ENCODE results near the gene RARG.

Gene RARG

GRCh38 chr12:53215497-53215896, 16.5 kb downstream of the RARG start:
- Histone ChIP-seq H3K27ac (ENCODE audit: low read depth, low read length, severe bottlenecking) (no peak overlapping the region), H3K36me3 (ENCODE audit: control insufficient read depth, insufficient read depth, low read length) (peaks cover 36% of the 10 kb centered on the region), H3K4me3 (ENCODE audit: extremely low read depth, insufficient read depth, low read length, poor library complexity, severe bottlenecking) (no peak overlapping the region), H3K4me1 (ENCODE audit: control insufficient read depth, insufficient read depth, low read length, poor library complexity, severe bottlenecking) (peaks cover 44% of the 10 kb centered on the region), H3K9me3 (ENCODE audit: control insufficient read depth, low read length) (no peaks in the 10 kb centered on the region)
- WGBS, 2 experiments (ENCODE audit: insufficient coverage in 2 of 2), result 90 to 100% methylated on average over 2 to 4 of the region's 8 CpGs

GRCh38 chr12:53214687-53215455, 17.1 kb downstream of the RARG start:
- 70 to 91% methylated on average over 9 to 11 of the region's 12 CpGs for WGBS, 2 experiments (ENCODE audit: insufficient coverage in 2 of 2)
- H3K36me3 ChIP-seq (ENCODE audit: control insufficient read depth, insufficient read depth, low read length), result peaks cover 40% of the 10 kb centered on the region
- no peaks in the 10 kb centered on the region for H3K9me3 ChIP-seq (ENCODE audit: control insufficient read depth, low read length)
- no peak overlapping the region for H3K4me3 ChIP-seq (ENCODE audit: extremely low read depth, insufficient read depth, low read length, poor library complexity, severe bottlenecking)
- no peak overlapping the region for H3K27ac ChIP-seq (ENCODE audit: low read depth, low read length, severe bottlenecking)
- peaks cover 44% of the 10 kb centered on the region for H3K4me1 ChIP-seq (ENCODE audit: control insufficient read depth, insufficient read depth, low read length, poor library complexity, severe bottlenecking)

- 88 to 97% methylated on average over 5 of the region's 5 CpGs for WGBS, 2 experiments (ENCODE audit: insufficient coverage in 2 of 2)
- Histone ChIP-seq H3K36me3 (ENCODE audit: control insufficient read depth, insufficient read depth, low read length) (peaks cover 40% of the 10 kb centered on the region), H3K9me3 (ENCODE audit: control insufficient read depth, low read length) (no peaks in the 10 kb centered on the region), H3K4me1 (ENCODE audit: control insufficient read depth, insufficient read depth, low read length, poor library complexity, severe bottlenecking) (peaks cover 44% of the 10 kb centered on the region), H3K27ac (ENCODE audit: low read depth, low read length, severe bottlenecking) (no peak overlapping the region), H3K4me3 (ENCODE audit: extremely low read depth, insufficient read depth, low read length, poor library complexity, severe bottlenecking) (no peak overlapping the region)
Observed at GRCh38 chr12:53214221-53214620, 17.8 kb downstream of the RARG start.

GRCh38 chr12:53213348-53213747, 18.7 kb downstream of the RARG start:
- H3K27ac ChIP-seq (ENCODE audit: low read depth, low read length, severe bottlenecking), result no peak overlapping the region
- peaks cover 41% of the 10 kb centered on the region for H3K4me1 ChIP-seq (ENCODE audit: control insufficient read depth, insufficient read depth, low read length, poor library complexity, severe bottlenecking)
- WGBS, 2 experiments (ENCODE audit: insufficient coverage in 2 of 2), result 9 to 11% methylated on average over 11 to 13 of the region's 14 CpGs
- H3K9me3 ChIP-seq (ENCODE audit: control insufficient read depth, low read length), result no peaks in the 10 kb centered on the region
- H3K36me3 ChIP-seq (ENCODE audit: control insufficient read depth, insufficient read depth, low read length), result peaks cover 40% of the 10 kb centered on the region
- no peak overlapping the region for H3K4me3 ChIP-seq (ENCODE audit: extremely low read depth, insufficient read depth, low read length, poor library complexity, severe bottlenecking)

GRCh38 chr12:53212931-53213330, 19.1 kb downstream of the RARG start:
- H3K27ac ChIP-seq (ENCODE audit: low read depth, low read length, severe bottlenecking), result no peak overlapping the region
- 56 to 63% methylated on average over 4 to 12 of the region's 12 CpGs for WGBS, 2 experiments (ENCODE audit: insufficient coverage in 2 of 2)
- H3K4me1 ChIP-seq (ENCODE audit: control insufficient read depth, insufficient read depth, low read length, poor library complexity, severe bottlenecking), result peaks cover 37% of the 10 kb centered on the region
- H3K36me3 ChIP-seq (ENCODE audit: control insufficient read depth, insufficient read depth, low read length), result peaks cover 40% of the 10 kb centered on the region
- H3K9me3 ChIP-seq (ENCODE audit: control insufficient read depth, low read length), result no peaks in the 10 kb centered on the region
- H3K4me3 ChIP-seq (ENCODE audit: extremely low read depth, insufficient read depth, low read length, poor library complexity, severe bottlenecking), result no peak overlapping the region

GRCh38 chr12:53211476-53212381, 20.3 kb downstream of the RARG start:
- no peaks in the 10 kb centered on the region for H3K9me3 ChIP-seq (ENCODE audit: control insufficient read depth, low read length)
- 85 to 89% methylated on average over 8 of the region's 13 CpGs for WGBS, 2 experiments (ENCODE audit: insufficient coverage in 2 of 2)
- H3K36me3 ChIP-seq (ENCODE audit: control insufficient read depth, insufficient read depth, low read length), result peaks cover 40% of the 10 kb centered on the region
- no peak overlapping the region for H3K4me3 ChIP-seq (ENCODE audit: extremely low read depth, insufficient read depth, low read length, poor library complexity, severe bottlenecking)
- no peak overlapping the region for H3K27ac ChIP-seq (ENCODE audit: low read depth, low read length, severe bottlenecking)
- peaks cover 29% of the 10 kb centered on the region for H3K4me1 ChIP-seq (ENCODE audit: control insufficient read depth, insufficient read depth, low read length, poor library complexity, severe bottlenecking)

GRCh38 chr12:53210843-53211242, 21.2 kb downstream of the RARG start:
- Histone ChIP-seq H3K36me3 (ENCODE audit: control insufficient read depth, insufficient read depth, low read length) (peaks cover 40% of the 10 kb centered on the region), H3K27ac (ENCODE audit: low read depth, low read length, severe bottlenecking) (no peak overlapping the region), H3K4me1 (ENCODE audit: control insufficient read depth, insufficient read depth, low read length, poor library complexity, severe bottlenecking) (peaks cover 22% of the 10 kb centered on the region), H3K4me3 (ENCODE audit: extremely low read depth, insufficient read depth, low read length, poor library complexity, severe bottlenecking) (no peak overlapping the region), H3K9me3 (ENCODE audit: control insufficient read depth, low read length) (no peaks in the 10 kb centered on the region)
- WGBS, 2 experiments (ENCODE audit: insufficient coverage in 2 of 2), result 92 to 97% methylated on average over 2 to 3 of the region's 4 CpGs

- H3K27ac ChIP-seq (ENCODE audit: low read depth, low read length, severe bottlenecking), result no peak overlapping the region
- 78 to 83% methylated on average over 7 of the region's 7 CpGs for WGBS, 2 experiments (ENCODE audit: insufficient coverage in 2 of 2)
- H3K9me3 ChIP-seq (ENCODE audit: control insufficient read depth, low read length), result no peaks in the 10 kb centered on the region
- peaks cover 5% of the 10 kb centered on the region for H3K4me1 ChIP-seq (ENCODE audit: control insufficient read depth, insufficient read depth, low read length, poor library complexity, severe bottlenecking)
- H3K4me3 ChIP-seq (ENCODE audit: extremely low read depth, insufficient read depth, low read length, poor library complexity, severe bottlenecking), result no peak overlapping the region
- peaks cover 31% of the 10 kb centered on the region for H3K36me3 ChIP-seq (ENCODE audit: control insufficient read depth, insufficient read depth, low read length)
Observed at GRCh38 chr12:53208877-53209463, 23.0 kb downstream of the RARG start.

- H3K4me3 ChIP-seq (ENCODE audit: extremely low read depth, insufficient read depth, low read length, poor library complexity, severe bottlenecking), result no peak overlapping the region
- no peaks in the 10 kb centered on the region for H3K9me3 ChIP-seq (ENCODE audit: control insufficient read depth, low read length)
- peaks cover 31% of the 10 kb centered on the region for H3K36me3 ChIP-seq (ENCODE audit: control insufficient read depth, insufficient read depth, low read length)
- WGBS, 2 experiments (ENCODE audit: insufficient coverage in 2 of 2), result 63 to 79% methylated on average over 1 to 2 of the region's 2 CpGs
- H3K4me1 ChIP-seq (ENCODE audit: control insufficient read depth, insufficient read depth, low read length, poor library complexity, severe bottlenecking), result peaks cover 5% of the 10 kb centered on the region
- H3K27ac ChIP-seq (ENCODE audit: low read depth, low read length, severe bottlenecking), result no peak overlapping the region
Observed at GRCh38 chr12:53208435-53208834, 23.6 kb downstream of the RARG start.

GRCh38 chr12:53207042-53207441, 25.0 kb downstream of the RARG start, which contains the start of gene ITGB7:
Gene ITGB7 (minus strand): TSS chr12:53207251. CDS start chr12:53200443, 6,808 bp downstream.
- Histone ChIP-seq H3K36me3 (ENCODE audit: control insufficient read depth, insufficient read depth, low read length) (peaks cover 19% of the 10 kb centered on the region), H3K4me3 (ENCODE audit: extremely low read depth, insufficient read depth, low read length, poor library complexity, severe bottlenecking) (no peak within 1 kb of the TSS), H3K27ac (ENCODE audit: low read depth, low read length, severe bottlenecking) (no peak within 1 kb of the TSS), H3K9me3 (ENCODE audit: control insufficient read depth, low read length) (no peaks in the 10 kb centered on the region), H3K4me1 (ENCODE audit: control insufficient read depth, insufficient read depth, low read length, poor library complexity, severe bottlenecking) (peaks cover 5% of the 10 kb centered on the region)
- 72 to 78% methylated on average over 3 to 4 of the region's 5 CpGs for WGBS, 2 experiments (ENCODE audit: insufficient coverage in 2 of 2)

Measured in mesodermal cell (in vitro differentiated cells).